ENCODE results near the gene DACH1.

DACH1 gene

GRCh38 chr13:71864094-71864985 lies 2.7 kb downstream of the DACH1 start:
- DNase-seq = peak; percentile 83
- TF ChIP-seq CTCF (IDR thresholded peaks at IDR 0.05; ENCODE audit: low read depth, low read length) = peak; percentile 29
- no peaks in the 10 kb centered on the region for H3K27me3 ChIP-seq
- H3K4me3 ChIP-seq (ENCODE audit: low read depth, low read length) = peak overlapping the region; percentile 96
- no peaks in the 10 kb centered on the region for H3K36me3 ChIP-seq
- H3K4me1 ChIP-seq = peaks cover 19% of the 10 kb centered on the region
- no peaks in the 10 kb centered on the region for H3K9me3 ChIP-seq

GRCh38 chr13:71863254-71863865 lies 3.6 kb downstream of the DACH1 start:
- Histone ChIP-seq H3K9me3 (no peaks in the 10 kb centered on the region), H3K36me3 (no peaks in the 10 kb centered on the region), H3K4me1 (peaks cover 19% of the 10 kb centered on the region), H3K27me3 (no peaks in the 10 kb centered on the region), H3K4me3 (ENCODE audit: low read depth, low read length) (peak overlapping the region; percentile 96)
- no peak for DNase-seq
- TF ChIP-seq CTCF (IDR thresholded peaks at IDR 0.05; ENCODE audit: low read depth, low read length) = no peak

- Histone ChIP-seq H3K4me1 (peaks cover 19% of the 10 kb centered on the region), H3K27me3 (no peaks in the 10 kb centered on the region), H3K4me3 (ENCODE audit: low read depth, low read length) (peak overlapping the region; percentile 96), H3K36me3 (no peaks in the 10 kb centered on the region), H3K9me3 (no peaks in the 10 kb centered on the region)
- no peak for DNase-seq
- no peak for TF ChIP-seq CTCF (IDR thresholded peaks at IDR 0.05; ENCODE audit: low read depth, low read length)
Measured at GRCh38 chr13:71862459-71862943, 4.5 kb downstream of the DACH1 start.

- DNase-seq = no peak
- Histone ChIP-seq H3K4me1 (peaks cover 19% of the 10 kb centered on the region), H3K4me3 (ENCODE audit: low read depth, low read length) (peak overlapping the region; percentile 96), H3K9me3 (no peaks in the 10 kb centered on the region), H3K27me3 (no peaks in the 10 kb centered on the region), H3K36me3 (no peaks in the 10 kb centered on the region)
- TF ChIP-seq CTCF (IDR thresholded peaks at IDR 0.05; ENCODE audit: low read depth, low read length) = no peak
Measured at GRCh38 chr13:71861769-71862458, 5.1 kb downstream of the DACH1 start.

- no peak for TF ChIP-seq CTCF (IDR thresholded peaks at IDR 0.05; ENCODE audit: low read depth, low read length)
- no peak for DNase-seq
- no peaks in the 10 kb centered on the region for H3K9me3 ChIP-seq
- no peaks in the 10 kb centered on the region for H3K36me3 ChIP-seq
- no peak overlapping the region for H3K4me3 ChIP-seq (ENCODE audit: low read depth, low read length)
- H3K27me3 ChIP-seq = no peaks in the 10 kb centered on the region
- peaks cover 19% of the 10 kb centered on the region for H3K4me1 ChIP-seq
Measured at GRCh38 chr13:71860547-71861138, 6.4 kb downstream of the DACH1 start.
